Measurements from ENCODE around the gene CYP2A6.
A peak's percentile ranks its signal among the peaks of the same experiment; 100 is the strongest.

The CYP2A6 gene

DNA sequence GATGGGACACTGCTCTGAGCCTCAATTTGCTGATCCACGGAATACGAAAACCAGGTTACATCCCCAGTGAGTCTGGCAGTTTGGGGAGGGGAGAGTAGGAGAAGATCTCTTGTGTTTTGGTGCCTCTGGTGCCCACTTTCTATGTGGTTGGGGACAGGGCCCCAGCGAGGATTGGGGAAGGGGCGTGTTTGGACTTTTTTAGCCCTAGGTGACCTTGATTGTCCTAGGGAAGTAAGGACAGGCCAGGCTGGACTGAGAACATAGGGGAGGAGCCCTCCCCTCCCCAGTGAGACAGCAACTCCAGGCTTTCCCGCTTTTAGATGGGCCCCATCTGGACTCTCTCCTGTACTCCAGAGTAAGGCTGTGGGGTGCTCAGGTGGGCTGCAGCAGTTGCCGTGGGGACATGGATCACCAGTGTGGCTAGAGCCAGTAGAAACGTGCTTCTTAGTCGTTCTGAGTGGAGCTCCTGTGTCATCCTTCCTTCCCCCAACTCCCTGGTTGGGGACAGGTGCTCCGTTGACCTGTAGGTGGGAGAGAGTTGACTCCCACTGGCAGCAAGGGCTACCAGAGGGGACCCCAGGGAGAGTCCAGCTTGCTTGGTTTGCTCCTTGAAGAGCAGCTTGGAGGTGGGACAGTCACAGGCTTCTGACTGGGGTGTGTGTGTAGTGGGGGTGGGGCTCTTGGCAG lies 46.9 kb downstream of the CYP2A6 start:
- TF ChIP-seq, protein P1, sequence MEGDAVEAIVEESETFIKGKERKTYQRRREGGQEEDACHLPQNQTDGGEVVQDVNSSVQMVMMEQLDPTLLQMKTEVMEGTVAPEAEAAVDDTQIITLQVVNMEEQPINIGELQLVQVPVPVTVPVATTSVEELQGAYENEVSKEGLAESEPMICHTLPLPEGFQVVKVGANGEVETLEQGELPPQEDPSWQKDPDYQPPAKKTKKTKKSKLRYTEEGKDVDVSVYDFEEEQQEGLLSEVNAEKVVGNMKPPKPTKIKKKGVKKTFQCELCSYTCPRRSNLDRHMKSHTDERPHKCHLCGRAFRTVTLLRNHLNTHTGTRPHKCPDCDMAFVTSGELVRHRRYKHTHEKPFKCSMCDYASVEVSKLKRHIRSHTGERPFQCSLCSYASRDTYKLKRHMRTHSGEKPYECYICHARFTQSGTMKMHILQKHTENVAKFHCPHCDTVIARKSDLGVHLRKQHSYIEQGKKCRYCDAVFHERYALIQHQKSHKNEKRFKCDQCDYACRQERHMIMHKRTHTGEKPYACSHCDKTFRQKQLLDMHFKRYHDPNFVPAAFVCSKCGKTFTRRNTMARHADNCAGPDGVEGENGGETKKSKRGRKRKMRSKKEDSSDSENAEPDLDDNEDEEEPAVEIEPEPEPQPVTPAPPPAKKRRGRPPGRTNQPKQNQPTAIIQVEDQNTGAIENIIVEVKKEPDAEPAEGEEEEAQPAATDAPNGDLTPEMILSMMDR (IDR thresholded peaks at IDR 0.05; ENCODE audit: low read depth, low read length) = no peak
- H3K4me3 ChIP-seq (replicated peaks in 1 of 2; ENCODE audit: low read depth in 2 of 2, low read length in 2 of 2) = peak overlapping the region; percentile 40 to 43
- DNase-seq (ENCODE audit: low read depth in 2 of 2) = no peak

DNA sequence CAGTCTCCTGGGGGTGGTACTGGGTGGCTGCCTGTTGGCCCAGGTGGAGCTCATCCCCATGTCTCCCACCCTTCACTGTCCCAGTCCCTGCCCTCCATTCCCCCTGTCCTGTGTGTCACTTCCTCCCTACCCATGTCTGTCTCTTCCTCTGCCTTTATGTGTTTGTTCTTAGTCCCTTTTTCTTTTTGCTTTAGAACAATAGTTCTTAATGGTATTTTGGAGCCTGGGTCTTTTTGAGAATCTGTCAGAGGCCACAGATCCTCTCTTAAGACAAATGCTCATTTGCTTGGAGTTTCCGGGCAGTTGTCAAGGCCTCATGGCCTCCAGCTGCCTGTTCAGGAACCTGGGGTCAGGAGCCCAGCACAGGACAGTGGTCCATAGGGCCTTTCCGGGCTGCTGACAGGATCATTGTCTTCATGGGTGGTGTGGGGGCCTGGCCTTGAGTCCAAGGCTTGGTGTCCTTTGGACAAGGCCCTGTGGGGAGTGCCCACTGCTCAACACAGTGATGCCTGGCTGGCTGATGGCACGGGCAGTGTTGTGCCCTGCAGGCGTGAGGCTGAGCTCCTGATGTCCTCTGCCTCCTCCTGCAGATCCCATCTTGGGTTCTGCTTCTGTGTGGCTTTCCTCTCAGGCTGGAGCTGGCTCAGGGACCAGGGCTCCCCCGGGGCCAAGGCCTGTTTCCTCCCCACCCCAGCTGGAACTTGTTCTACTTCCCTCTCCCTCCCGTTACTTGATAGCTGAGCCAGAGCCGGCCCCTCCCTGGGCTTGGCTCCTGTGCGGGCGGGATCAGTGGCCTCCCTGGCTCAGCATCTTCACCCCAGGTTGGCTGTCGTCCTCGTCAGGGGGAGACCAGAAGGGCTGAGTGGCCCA lies 47.7 kb downstream of the CYP2A6 start:
- peak overlapping the region; percentile 40 to 43 for H3K4me3 ChIP-seq (replicated peaks in 1 of 2; ENCODE audit: low read depth in 2 of 2, low read length in 2 of 2)
- no peak for DNase-seq (ENCODE audit: low read depth in 2 of 2)

DNA sequence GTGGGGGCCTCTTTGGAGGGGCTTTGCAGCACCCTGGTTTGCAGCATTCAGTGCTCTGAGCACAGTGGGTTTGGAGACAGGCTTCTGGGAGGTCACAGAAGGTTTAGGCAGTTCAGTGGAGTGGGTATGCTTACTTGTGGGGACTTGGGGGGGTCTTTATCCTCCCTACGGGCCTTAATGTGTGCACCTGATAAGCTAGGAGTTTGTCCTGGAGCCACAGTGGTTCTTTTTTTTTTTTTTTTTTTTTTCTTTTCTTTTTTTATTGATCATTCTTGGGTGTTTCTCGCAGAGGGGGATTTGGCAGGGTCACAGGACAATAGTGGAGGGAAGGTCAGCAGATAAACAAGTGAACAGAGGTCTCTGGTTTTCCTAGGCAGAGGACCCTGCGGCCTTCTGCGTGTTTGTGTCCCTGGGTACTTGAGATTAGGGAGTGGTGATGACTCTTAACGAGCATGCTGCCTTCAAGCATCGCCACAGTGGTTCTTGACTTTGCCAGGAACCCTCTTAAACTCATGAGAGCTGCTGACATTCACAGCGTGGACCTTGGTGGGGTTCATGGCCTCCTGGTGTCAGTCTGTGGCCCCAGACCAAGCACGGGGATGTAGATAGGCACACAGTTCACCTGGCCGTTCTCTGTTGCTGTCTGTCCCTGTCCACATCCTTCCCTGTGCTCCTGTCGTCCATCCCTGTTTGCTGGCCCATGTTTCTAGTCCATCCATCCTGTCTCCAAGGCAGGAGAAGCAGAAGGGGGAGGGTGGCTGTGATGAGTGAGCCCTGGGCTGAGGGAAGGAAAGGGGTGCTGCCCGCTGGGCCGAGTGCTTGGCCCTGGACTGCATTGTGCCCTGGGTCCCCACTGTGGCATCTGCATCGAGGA lies 48.6 kb downstream of the CYP2A6 start:
- DNase-seq (ENCODE audit: low read depth in 2 of 2) = no peak
- TF ChIP-seq, protein P1 (IDR thresholded peaks at IDR 0.05; ENCODE audit: low read depth, low read length) = no peak
- peak overlapping the region; percentile 86 to 91 for H3K4me3 ChIP-seq (replicated peaks in 1 of 2; ENCODE audit: low read depth in 2 of 2, low read length in 2 of 2)

More for the DNA sequence above, 47.7 kb downstream of the CYP2A6 start:
- TF ChIP-seq, protein P1 (IDR thresholded peaks at IDR 0.05; ENCODE audit: low read depth, low read length) = no peak

DNA sequence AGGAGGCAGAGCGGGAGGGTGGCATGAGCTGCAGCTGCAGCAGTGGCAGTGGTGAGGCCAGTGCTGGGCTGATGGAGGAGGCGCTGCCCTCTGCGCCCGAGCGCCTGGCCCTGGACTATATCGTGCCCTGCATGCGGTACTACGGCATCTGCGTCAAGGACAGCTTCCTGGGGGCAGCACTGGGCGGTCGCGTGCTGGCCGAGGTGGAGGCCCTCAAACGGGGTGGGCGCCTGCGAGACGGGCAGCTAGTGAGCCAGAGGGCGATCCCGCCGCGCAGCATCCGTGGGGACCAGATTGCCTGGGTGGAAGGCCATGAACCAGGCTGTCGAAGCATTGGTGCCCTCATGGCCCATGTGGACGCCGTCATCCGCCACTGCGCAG lies 49.3 kb downstream of the CYP2A6 start:
- TF ChIP-seq, protein P1 (IDR thresholded peaks at IDR 0.05; ENCODE audit: low read depth, low read length) = no peak
- H3K4me3 ChIP-seq (replicated peaks in 1 of 2; ENCODE audit: low read depth in 2 of 2, low read length in 2 of 2) = peak overlapping the region; percentile 86 to 91
- DNase-seq (ENCODE audit: low read depth in 2 of 2) = no peak

DNA sequence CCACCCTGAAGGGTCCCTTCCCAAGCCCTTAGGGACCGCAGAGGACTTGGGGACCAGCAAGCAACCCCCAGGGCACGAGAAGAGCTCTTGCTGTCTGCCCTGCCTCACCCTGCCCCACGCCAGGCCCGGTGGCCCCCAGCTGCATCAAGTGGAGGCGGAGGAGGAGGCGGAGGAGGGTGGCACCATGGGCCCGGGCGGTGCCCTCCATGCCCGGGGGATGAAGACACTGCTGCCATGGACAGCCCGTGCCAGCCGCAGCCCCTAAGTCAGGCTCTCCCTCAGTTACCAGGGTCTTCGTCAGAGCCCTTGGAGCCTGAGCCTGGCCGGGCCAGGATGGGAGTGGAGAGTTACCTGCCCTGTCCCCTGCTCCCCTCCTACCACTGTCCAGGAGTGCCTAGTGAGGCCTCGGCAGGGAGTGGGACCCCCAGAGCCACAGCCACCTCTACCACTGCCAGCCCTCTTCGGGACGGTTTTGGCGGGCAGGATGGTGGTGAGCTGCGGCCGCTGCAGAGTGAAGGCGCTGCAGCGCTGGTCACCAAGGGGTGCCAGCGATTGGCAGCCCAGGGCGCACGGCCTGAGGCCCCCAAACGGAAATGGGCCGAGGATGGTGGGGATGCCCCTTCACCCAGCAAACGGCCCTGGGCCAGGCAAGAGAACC lies 49.8 kb downstream of the CYP2A6 start:
- peak overlapping the region; percentile 86 to 91 for H3K4me3 ChIP-seq (replicated peaks in 1 of 2; ENCODE audit: low read depth in 2 of 2, low read length in 2 of 2)
- DNase-seq (ENCODE audit: low read depth in 2 of 2) = no peak
- TF ChIP-seq, protein P1 (IDR thresholded peaks at IDR 0.05; ENCODE audit: low read depth, low read length) = no peak

Measured in cardiac fibroblast (primary cell).